Endothelial cell of umbilical vein (primary cell): Measurements from ENCODE around the gene STMN3. TPM values are rescaled to one million over a fixed set of nuclear protein-coding genes. Genes with fewer than 3 reads are reported as not detected.

Source experiments
- BruUV-seq: library from RNA; stranded (reverse); fragments of 400-500 nt; replicated peaks from 2 replicates; lab custom pipeline; 2021; lab: Mats Ljungman, UMichigan
- CTCF ChIA-PET: fragments of 300-600, 350-600 bp; sonication (Branson Sonifier 250); formaldehyde crosslinking; loops from one replicate; lab custom pipeline; 2021; ENCODE audit warnings: antibody characterized with exemption, inconsistent platforms; lab: Charles Lee
- POLR2A ChIA-PET: fragments of 300-600, 350-600 bp; sonication (Branson Sonifier 250); formaldehyde crosslinking; loops from one replicate; lab custom pipeline; 2021; ENCODE audit warnings: antibody characterized with exemption, inconsistent platforms; lab: Charles Lee
- DNase-seq: peaks from one replicate; pipeline ENCODE4 v3.0.0-alpha.2; 2011; ENCODE audit warnings: low read depth, low spot score
- FAIRE-seq: peaks from 2 replicates; lab custom pipeline; 2011; peaks lifted over from hg19 to GRCh38; lab: Jason Lieb, UNC
- H2AFZ ChIP-seq: 2 replicates; pipeline ENCODE4 v1.6.0; 2012; ENCODE audit warnings: low read depth, low read length, control low read depth, inconsistent platforms
- H3K27ac ChIP-seq: 2 replicates; pipeline ENCODE4 v1.5.1; 2011; ENCODE audit warnings: low read depth, mild to moderate bottlenecking, control low read depth, low read length, moderate library complexity; ENCODE audit not compliant: insufficient read depth
- H3K27me3 ChIP-seq, 2 experiments: 2 replicates each; pipeline versions ENCODE4 v1.6.0 to v1.6.1; 2011; ENCODE audit warnings: low read length in 2 of 2, mixed read lengths in 1 of 2; ENCODE audit not compliant: control insufficient read depth in 2 of 2, insufficient read depth in 2 of 2
- H3K36me3 ChIP-seq, 2 experiments: 2 replicates in 1 of 2; 3 replicates in 1 of 2; pipeline ENCODE4 v1.5.1; 2011; ENCODE audit warnings: low read length in 2 of 2, mild to moderate bottlenecking in 1 of 2, moderate library complexity in 1 of 2; ENCODE audit not compliant: control insufficient read depth in 2 of 2, insufficient read depth in 2 of 2; ENCODE audit errors: extremely low read depth in 1 of 2
- H3K4me1 ChIP-seq: 3 replicates; pipeline ENCODE4 v1.5.1; 2011; ENCODE audit warnings: mild to moderate bottlenecking, low read length; ENCODE audit not compliant: control insufficient read depth, insufficient read depth; ENCODE audit errors: extremely low read depth
- H3K4me2 ChIP-seq: 2 replicates; pipeline ENCODE4 v1.6.1; 2011; ENCODE audit warnings: low read length, control low read depth, mixed read lengths; ENCODE audit not compliant: insufficient read depth
- H3K4me3 ChIP-seq, 3 experiments: fragments of 200-600 bp in 1 of 3; sonication (generic), shearing (Covaris generic) in 1 of 3; replicated peaks in 1 of 3; 2 replicates each; pipeline ENCODE4 v1.5.1; 2011 to 2016; ENCODE audit warnings: control low read depth in 3 of 3, low read length in 3 of 3, mild to moderate bottlenecking in 2 of 3, inconsistent platforms in 1 of 3, low read depth in 1 of 3, moderate library complexity in 1 of 3; ENCODE audit not compliant: insufficient read depth in 1 of 3
- H3K79me2 ChIP-seq: 2 replicates; pipeline ENCODE4 v1.6.0; 2012; ENCODE audit warnings: low read length, inconsistent platforms; ENCODE audit not compliant: control insufficient read depth, insufficient read depth
- H3K9ac ChIP-seq: replicated peaks from 2 replicates; pipeline ENCODE3; 2011; ENCODE audit warnings: low read length, control low read depth; ENCODE audit not compliant: insufficient read depth; ENCODE audit errors: extremely low read depth
- H3K9me1 ChIP-seq: replicated peaks from 3 replicates; pipeline ENCODE4 v1.6.0; 2011; ENCODE audit warnings: mild to moderate bottlenecking, low read length; ENCODE audit not compliant: control insufficient read depth, insufficient read depth; ENCODE audit errors: extremely low read depth
- H3K9me3 ChIP-seq: replicated peaks from 2 replicates; pipeline ENCODE4 v1.5.1; 2012; ENCODE audit warnings: low read length, inconsistent platforms; ENCODE audit not compliant: control insufficient read depth, insufficient read depth
- H4K20me1 ChIP-seq: replicated peaks from 2 replicates; pipeline ENCODE3; 2011; ENCODE audit warnings: mild to moderate bottlenecking, low read length; ENCODE audit not compliant: control insufficient read depth, insufficient read depth; ENCODE audit errors: extremely low read depth
- EZH2 ChIP-seq: IDR thresholded peaks from 2 replicates; pipeline ENCODE4 v1.6.1; 2012; ENCODE audit warnings: borderline replicate concordance, low read depth, mild to moderate bottlenecking, moderate library complexity, low read length, inconsistent platforms; ENCODE audit not compliant: severe bottlenecking
- FOS ChIP-seq: IDR thresholded peaks from 2 replicates; pipeline ENCODE4 v1.6.1; 2011; ENCODE audit warnings: mild to moderate bottlenecking, low read length, moderate library complexity, borderline replicate concordance; ENCODE audit not compliant: insufficient read depth
- GATA2 ChIP-seq: IDR thresholded peaks from 2 replicates; pipeline ENCODE4 v1.7.0; 2011; ENCODE audit warnings: low read depth, mild to moderate bottlenecking, moderate library complexity, mixed read lengths, low read length; ENCODE audit not compliant: insufficient read length, insufficient read depth
- MYC ChIP-seq: IDR thresholded peaks from one replicate; pipeline ENCODE4 v1.6.1; 2011; ENCODE audit warnings: mild to moderate bottlenecking, low read depth, low read length
- POLR2A ChIP-seq: IDR thresholded peaks from 2 replicates; pipeline ENCODE4 v1.6.1; 2012; ENCODE audit warnings: low read depth, mild to moderate bottlenecking, control low read depth, low read length
- POLR2AphosphoS5 ChIP-seq: IDR thresholded peaks from 2 replicates; pipeline ENCODE4 v1.6.1; 2012; ENCODE audit warnings: low read depth, mild to moderate bottlenecking, control low read depth, low read length, moderate library complexity; ENCODE audit not compliant: insufficient read depth
- dilution Hi-C: fragments of 300-500 bp; cut with MboI; formaldehyde crosslinking; loops from one replicate; pipeline ENCODE4 v1.15.0; 2019; ENCODE audit warnings: low sequenced_read_pairs; ENCODE audit not compliant: extremely low pct_ligation_motif_present
- intact Hi-C: fragments of 100-400 bp; cut with micrococcal nuclease; formaldehyde crosslinking; loops from one replicate; pipeline ENCODE4 v1.10.0; 2022
- polyA plus RNA-seq, 4 experiments: library from polyadenylated mRNA; depleted of rRNA in 3 of 4; stranded (reverse) in 3 of 4; unstranded in 1 of 4; fragments of >200 nt; gene quantifications; 2 replicates each; pipeline versions ENCODE4 v1.2.1 to v1.2.3, GENCODE V29; 2011 to 2012; ENCODE audit warnings: missing spikeins in 1 of 4
- total RNA-seq: library from RNA; stranded (reverse); gene quantifications from 2 replicates; pipeline ENCODE4 v1.2.3, GENCODE V29; 2021
- TF ChIP-seq, protein P1 (sequence below): IDR thresholded peaks from 2 replicates; pipeline ENCODE4 v1.6.1; 2011; ENCODE audit not compliant: insufficient read depth, insufficient read length
- TF ChIP-seq, protein P2 (sequence below), 2 donors: IDR thresholded peaks; 1 replicate in 1 of 2; 2 replicates in 1 of 2; pipeline ENCODE4 v1.5.1; 2011; ENCODE audit warnings: low read length in 2 of 2, mild to moderate bottlenecking in 2 of 2, moderate library complexity in 2 of 2, control low read depth in 1 of 2, inconsistent platforms in 1 of 2, low read depth in 1 of 2; ENCODE audit not compliant: insufficient read depth in 1 of 2; ENCODE audit errors: extremely low read depth in 1 of 2

STMN3 gene
- total and polyA plus RNA-seq, 2 donors (not counting 3 experiments of a cell fraction or from before 2014, with no cell fraction given), result 1.7 to 4.7 TPM

DNA sequence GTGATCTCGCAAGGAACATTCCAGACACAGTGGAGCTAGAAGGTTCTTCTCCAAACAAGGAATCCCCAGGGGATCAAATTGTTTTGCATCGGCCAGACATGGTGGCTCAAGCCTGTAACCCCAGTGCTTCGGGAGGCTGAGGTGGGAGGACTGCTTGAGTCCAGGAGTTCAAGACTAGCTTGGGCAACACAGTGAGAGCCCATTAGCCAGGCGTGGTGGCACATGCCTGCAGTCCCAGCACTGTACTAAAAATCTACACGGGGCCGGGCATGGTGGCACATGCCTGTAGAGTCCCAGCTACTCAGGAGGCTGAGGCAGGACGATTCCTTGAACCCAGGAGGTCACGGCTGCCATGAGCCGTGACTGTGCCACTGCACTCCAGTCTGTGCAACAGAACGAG is 41.6 kb downstream of the STMN3 start:
- H3K4me2 ChIP-seq, result no peak overlapping the region
- no peaks in the 10 kb centered on the region for H3K9me3 ChIP-seq
- no peaks in the 10 kb centered on the region for H4K20me1 ChIP-seq
- H3K36me3 ChIP-seq, result peaks cover 2 to 4% of the 10 kb centered on the region in 2 experiments
- no peak overlapping the region for H2AFZ ChIP-seq
- no peak overlapping the region for H3K27ac ChIP-seq
- no peak overlapping the region for H3K9ac ChIP-seq
- CTCF ChIA-PET, result interaction anchor here (1.8 kb wide), 1 partner anchor 74 kb away, joined by 3 read pairs; the partner anchor contains the start of gene PTK6
- no peaks in the 10 kb centered on the region for H3K27me3 ChIP-seq
- peaks cover 16% of the 10 kb centered on the region for H3K79me2 ChIP-seq
- H3K4me3 ChIP-seq, result no peak overlapping the region
- no peak for DNase-seq
- no TSS peak for BruUV-seq
- POLR2A ChIA-PET, result no interaction called here
- no peaks in the 10 kb centered on the region for H3K4me1 ChIP-seq
- no peak for FAIRE-seq
- intact Hi-C loops, result no loop called here
- no peaks in the 10 kb centered on the region for H3K9me1 ChIP-seq
- dilution Hi-C loops, result no loop called here
- TF ChIP-seq MYC (no peak), POLR2A (no peak), EZH2 (no peak), POLR2AphosphoS5 (no peak)

DNA sequence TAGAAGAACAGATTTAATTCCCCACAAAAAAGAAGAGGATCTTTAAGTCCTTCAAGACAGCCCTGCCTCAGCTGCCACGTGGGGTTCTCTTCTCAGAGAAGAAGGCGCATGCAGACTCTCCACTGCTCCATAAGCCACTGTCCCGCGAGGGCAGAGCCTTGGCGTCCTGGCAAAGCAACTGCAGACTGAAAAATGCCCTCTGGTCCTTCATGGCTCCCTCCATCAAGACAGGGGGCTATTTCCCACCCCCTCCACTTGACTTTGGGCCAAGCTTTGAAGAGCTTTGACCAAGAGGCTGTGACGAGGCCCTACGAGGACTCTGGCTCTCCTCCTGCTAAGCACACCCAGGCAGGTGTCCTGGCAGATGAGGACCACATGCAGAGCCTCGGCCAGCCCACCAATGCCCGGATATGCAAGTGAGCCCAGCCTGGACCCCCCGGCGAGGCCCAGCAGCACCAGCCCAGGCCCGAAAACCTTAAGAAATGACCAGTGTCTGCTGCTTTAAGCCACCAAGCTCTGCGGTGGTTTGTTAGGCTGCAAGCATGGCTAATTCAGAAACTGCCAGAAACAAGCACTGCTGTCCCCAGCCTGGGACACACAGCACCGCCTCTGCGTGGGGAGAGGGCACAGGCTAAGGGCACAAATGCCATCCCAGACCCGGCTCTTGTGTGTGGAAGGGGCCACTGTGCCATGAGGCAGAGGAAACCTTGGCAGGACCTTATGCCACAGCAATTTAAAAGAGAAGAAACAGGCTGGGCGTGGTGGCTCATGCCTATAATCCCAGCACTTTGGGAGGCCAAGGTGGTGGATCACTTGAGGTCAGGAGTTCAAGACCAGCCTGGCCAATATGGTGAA is 42.4 kb downstream of the STMN3 start:
- H3K9ac ChIP-seq, result no peak overlapping the region
- POLR2A ChIA-PET, result no interaction called here
- no peaks in the 10 kb centered on the region for H3K4me1 ChIP-seq
- no peaks in the 10 kb centered on the region for H4K20me1 ChIP-seq
- H3K9me1 ChIP-seq, result no peaks in the 10 kb centered on the region
- no peak for FAIRE-seq
- DNase-seq, result no peak
- intact Hi-C loops, result no loop called here
- peaks cover 2 to 4% of the 10 kb centered on the region in 2 experiments for H3K36me3 ChIP-seq
- H2AFZ ChIP-seq, result no peak overlapping the region
- TF ChIP-seq, protein P1, sequence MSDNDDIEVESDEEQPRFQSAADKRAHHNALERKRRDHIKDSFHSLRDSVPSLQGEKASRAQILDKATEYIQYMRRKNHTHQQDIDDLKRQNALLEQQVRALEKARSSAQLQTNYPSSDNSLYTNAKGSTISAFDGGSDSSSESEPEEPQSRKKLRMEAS, result no peak
- TF ChIP-seq, protein P2, sequence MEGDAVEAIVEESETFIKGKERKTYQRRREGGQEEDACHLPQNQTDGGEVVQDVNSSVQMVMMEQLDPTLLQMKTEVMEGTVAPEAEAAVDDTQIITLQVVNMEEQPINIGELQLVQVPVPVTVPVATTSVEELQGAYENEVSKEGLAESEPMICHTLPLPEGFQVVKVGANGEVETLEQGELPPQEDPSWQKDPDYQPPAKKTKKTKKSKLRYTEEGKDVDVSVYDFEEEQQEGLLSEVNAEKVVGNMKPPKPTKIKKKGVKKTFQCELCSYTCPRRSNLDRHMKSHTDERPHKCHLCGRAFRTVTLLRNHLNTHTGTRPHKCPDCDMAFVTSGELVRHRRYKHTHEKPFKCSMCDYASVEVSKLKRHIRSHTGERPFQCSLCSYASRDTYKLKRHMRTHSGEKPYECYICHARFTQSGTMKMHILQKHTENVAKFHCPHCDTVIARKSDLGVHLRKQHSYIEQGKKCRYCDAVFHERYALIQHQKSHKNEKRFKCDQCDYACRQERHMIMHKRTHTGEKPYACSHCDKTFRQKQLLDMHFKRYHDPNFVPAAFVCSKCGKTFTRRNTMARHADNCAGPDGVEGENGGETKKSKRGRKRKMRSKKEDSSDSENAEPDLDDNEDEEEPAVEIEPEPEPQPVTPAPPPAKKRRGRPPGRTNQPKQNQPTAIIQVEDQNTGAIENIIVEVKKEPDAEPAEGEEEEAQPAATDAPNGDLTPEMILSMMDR (IDR thresholded peaks at IDR 0.05; ENCODE audit: extremely low read depth in 1 of 2, insufficient read depth in 1 of 2, low read depth in 1 of 2, low read length in 2 of 2), result no peak
- TF ChIP-seq POLR2A, result no peak
- no peak for TF ChIP-seq FOS
- no peak for TF ChIP-seq POLR2AphosphoS5
- no peak for TF ChIP-seq EZH2
- no peak for TF ChIP-seq GATA2
- BruUV-seq, result no TSS peak
- H3K4me3 ChIP-seq, result no peak overlapping the region
- no peaks in the 10 kb centered on the region for H3K27me3 ChIP-seq
- CTCF ChIA-PET, result no interaction called here
- H3K4me2 ChIP-seq, result no peak overlapping the region
- dilution Hi-C loops, result no loop called here
- H3K9me3 ChIP-seq, result no peaks in the 10 kb centered on the region
- peaks cover 16% of the 10 kb centered on the region for H3K79me2 ChIP-seq
- no peak overlapping the region for H3K27ac ChIP-seq
